HL-60 (cell line): ENCODE measurements around the gene ANKUB1.

Experiments
- POLR2AphosphoS5 ChIP-seq: IDR thresholded peaks from 2 replicates; pipeline ENCODE4 v1.6.1; 2012; ENCODE audit warnings: low read depth
- TF ChIP-seq, protein P1 (sequence below): IDR thresholded peaks from one replicate; pipeline ENCODE4 v1.5.1; 2011; ENCODE audit warnings: low read length, control low read depth, inconsistent platforms; ENCODE audit not compliant: insufficient read depth

DNA sequence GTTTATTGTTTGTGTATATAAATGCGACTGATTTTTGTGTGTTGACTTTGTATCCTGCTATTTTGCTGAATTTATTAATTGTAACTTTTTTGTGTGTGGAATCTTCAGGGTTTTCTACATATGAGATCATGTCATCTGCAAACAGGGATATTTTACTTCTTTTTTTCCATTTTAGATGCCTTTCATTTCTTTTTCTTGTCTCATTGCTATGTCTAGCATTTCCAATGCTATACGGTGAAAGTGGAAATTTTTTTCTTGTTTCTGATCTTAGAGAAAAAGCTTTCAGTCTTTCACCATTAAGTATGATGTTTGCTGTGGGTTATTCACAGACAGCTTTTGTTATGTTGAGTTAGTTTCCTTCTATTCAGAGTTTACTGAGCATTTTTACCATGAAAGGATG is 71.4 kb downstream of the ANKUB1 start:
- TF ChIP-seq, protein P1, sequence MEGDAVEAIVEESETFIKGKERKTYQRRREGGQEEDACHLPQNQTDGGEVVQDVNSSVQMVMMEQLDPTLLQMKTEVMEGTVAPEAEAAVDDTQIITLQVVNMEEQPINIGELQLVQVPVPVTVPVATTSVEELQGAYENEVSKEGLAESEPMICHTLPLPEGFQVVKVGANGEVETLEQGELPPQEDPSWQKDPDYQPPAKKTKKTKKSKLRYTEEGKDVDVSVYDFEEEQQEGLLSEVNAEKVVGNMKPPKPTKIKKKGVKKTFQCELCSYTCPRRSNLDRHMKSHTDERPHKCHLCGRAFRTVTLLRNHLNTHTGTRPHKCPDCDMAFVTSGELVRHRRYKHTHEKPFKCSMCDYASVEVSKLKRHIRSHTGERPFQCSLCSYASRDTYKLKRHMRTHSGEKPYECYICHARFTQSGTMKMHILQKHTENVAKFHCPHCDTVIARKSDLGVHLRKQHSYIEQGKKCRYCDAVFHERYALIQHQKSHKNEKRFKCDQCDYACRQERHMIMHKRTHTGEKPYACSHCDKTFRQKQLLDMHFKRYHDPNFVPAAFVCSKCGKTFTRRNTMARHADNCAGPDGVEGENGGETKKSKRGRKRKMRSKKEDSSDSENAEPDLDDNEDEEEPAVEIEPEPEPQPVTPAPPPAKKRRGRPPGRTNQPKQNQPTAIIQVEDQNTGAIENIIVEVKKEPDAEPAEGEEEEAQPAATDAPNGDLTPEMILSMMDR: no peak
- TF ChIP-seq POLR2AphosphoS5: no peak
